Measurements from ENCODE around the gene TRIM56. TPM values are rescaled to one million over a fixed set of nuclear protein-coding genes. Genes with fewer than 3 reads are reported as not detected.
"Not testable (repeated sequence)": the region's sequence is repeated elsewhere in the genome, so short reads cannot be mapped to it uniquely, and the experiment has no call there.

TRIM56 gene
- total RNA-seq, 4 donors from 2014 or later = 9.7 to 73.0 (median 26.3) TPM

DNA sequence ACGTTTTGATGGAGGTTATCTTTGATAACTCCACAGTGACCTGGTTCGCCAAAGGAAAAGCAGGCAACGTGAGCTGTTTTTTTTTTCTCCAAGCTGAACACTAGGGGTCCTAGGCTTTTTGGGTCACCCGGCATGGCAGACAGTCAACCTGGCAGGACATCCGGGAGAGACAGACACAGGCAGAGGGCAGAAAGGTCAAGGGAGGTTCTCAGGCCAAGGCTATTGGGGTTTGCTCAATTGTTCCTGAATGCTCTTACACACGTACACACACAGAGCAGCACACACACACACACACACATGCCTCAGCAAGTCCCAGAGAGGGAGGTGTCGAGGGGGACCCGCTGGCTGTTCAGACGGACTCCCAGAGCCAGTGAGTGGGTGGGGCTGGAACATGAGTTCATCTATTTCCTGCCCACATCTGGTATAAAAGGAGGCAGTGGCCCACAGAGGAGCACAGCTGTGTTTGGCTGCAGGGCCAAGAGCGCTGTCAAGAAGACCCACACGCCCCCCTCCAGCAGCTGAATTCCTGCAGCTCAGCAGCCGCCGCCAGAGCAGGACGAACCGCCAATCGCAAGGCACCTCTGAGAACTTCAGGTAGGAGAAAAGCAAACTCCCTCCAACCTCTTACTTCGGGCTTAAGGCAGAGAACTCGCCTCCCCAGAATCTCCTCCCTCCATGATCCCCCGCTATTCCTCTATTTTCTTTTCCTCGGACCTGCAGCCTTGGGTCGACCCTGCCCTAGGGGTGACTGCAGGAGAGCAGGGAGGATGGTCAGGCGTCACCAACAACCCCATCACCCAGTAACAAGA, 41.6 kb downstream of the TRIM56 start, which contains the start of gene SERPINE1:
TSS of gene SERPINE1 (plus strand) at position 454 of the 809 bp plus-strand sequence. CDS start 1,290 bp downstream, outside the sequence.
- H3K4me1 ChIP-seq = peaks cover 0 to 23% of the 10 kb centered on the region in 2 donors
- H3K36me3 ChIP-seq = no peaks in the 10 kb centered on the region
- no peaks in the 10 kb centered on the region for H3K9me3 ChIP-seq
- peak within 1 kb of the TSS; percentile 66 to 97 for H3K27ac ChIP-seq
- peak within 1 kb of the TSS in 1 of 2 donors; percentile 18 for H3K4me3 ChIP-seq
- H3K27me3 ChIP-seq = no peaks in the 10 kb centered on the region
- peak; percentile 88 to 94 for DNase-seq
- intact Hi-C loops (cut with DNase I; ENCODE audit: low total_unique reads) = no loop called here
- peak; percentile 80 to 88 for TF ChIP-seq POLR2A (IDR thresholded peaks at IDR 0.05)
- TF ChIP-seq, protein P1, sequence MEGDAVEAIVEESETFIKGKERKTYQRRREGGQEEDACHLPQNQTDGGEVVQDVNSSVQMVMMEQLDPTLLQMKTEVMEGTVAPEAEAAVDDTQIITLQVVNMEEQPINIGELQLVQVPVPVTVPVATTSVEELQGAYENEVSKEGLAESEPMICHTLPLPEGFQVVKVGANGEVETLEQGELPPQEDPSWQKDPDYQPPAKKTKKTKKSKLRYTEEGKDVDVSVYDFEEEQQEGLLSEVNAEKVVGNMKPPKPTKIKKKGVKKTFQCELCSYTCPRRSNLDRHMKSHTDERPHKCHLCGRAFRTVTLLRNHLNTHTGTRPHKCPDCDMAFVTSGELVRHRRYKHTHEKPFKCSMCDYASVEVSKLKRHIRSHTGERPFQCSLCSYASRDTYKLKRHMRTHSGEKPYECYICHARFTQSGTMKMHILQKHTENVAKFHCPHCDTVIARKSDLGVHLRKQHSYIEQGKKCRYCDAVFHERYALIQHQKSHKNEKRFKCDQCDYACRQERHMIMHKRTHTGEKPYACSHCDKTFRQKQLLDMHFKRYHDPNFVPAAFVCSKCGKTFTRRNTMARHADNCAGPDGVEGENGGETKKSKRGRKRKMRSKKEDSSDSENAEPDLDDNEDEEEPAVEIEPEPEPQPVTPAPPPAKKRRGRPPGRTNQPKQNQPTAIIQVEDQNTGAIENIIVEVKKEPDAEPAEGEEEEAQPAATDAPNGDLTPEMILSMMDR (IDR thresholded peaks at IDR 0.05) = peak in 2 of 4 experiments; percentile 12 to 22

DNA sequence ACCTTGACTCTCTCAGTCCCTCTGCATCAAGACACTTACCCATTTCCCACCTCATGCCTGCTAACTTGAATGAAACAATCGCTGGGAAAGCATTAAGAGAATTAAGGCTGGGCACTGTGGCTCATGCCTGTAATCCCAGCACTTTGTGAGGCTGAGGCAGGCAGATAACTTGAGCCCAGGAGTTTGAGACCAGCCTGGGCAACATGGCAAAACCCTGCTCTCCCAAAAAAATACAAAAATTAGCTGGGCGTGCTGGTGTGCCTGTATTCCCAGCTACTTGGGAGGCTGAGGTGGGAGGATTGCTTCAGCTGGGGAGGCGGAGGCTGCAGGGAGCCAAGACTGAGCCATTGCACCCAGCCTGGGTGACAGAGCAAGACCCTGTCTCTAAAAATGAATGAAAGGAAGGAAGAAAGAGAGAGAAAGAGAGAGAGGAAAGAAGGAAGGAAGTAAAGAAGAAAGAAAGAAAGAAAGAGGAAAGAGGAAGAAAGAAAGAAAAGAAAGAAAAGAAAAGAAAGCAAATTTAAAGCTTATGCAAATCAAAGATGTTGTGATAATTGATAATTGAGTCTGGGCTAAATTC, 42.3 kb downstream of the TRIM56 start:
- Histone ChIP-seq H3K4me3 (peak overlapping the region in 1 of 2 donors; percentile 18), H3K27me3 (no peaks in the 10 kb centered on the region), H3K9me3 (no peaks in the 10 kb centered on the region), H3K36me3 (no peaks in the 10 kb centered on the region), H3K4me1 (peaks cover 0 to 23% of the 10 kb centered on the region in 2 donors), H3K27ac (peak overlapping the region; percentile 66 to 97)
- intact Hi-C loops (cut with DNase I; ENCODE audit: low total_unique reads) = no loop called here
- TF ChIP-seq POLR2A (IDR thresholded peaks at IDR 0.05) = no peak
- TF ChIP-seq, protein P1 (IDR thresholded peaks at IDR 0.05) = no peak
- no peak for DNase-seq

DNA sequence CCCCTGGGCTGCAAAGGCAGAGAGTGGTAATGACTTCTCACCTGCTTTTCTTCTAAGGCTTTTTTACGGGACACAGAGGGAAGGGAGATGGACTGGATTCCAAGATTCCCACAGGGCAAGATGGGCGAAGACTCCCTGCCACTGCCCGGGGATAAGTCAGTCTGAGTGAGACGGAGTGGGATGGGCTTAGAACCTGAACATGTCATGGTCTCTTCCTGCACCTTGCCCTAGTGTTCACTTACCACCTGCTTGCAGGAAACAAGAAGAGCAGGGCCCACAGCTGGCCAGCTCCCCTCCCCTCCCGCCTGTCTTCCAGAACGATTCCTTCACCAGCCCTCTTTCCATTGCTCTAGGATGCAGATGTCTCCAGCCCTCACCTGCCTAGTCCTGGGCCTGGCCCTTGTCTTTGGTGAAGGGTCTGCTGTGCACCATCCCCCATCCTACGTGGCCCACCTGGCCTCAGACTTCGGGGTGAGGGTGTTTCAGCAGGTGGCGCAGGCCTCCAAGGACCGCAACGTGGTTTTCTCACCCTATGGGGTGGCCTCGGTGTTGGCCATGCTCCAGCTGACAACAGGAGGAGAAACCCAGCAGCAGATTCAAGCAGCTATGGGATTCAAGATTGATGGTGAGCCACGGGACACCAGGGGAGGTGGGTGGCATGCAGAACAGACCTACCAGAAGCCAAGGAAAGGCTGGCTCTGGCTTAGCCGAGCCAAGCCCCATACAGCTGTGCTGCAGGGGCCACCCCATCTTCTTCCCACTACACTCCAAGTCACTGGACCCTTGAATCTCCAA, 43.0 kb downstream of the TRIM56 start:
- no peak for TF ChIP-seq POLR2A (IDR thresholded peaks at IDR 0.05)
- TF ChIP-seq, protein P1 (IDR thresholded peaks at IDR 0.05) = no peak
- intact Hi-C loops (cut with DNase I; ENCODE audit: low total_unique reads) = no loop called here
- no peaks in the 10 kb centered on the region for H3K36me3 ChIP-seq
- H3K27ac ChIP-seq = no peak overlapping the region
- no peaks in the 10 kb centered on the region for H3K9me3 ChIP-seq
- H3K27me3 ChIP-seq = no peaks in the 10 kb centered on the region
- peaks cover 0 to 23% of the 10 kb centered on the region in 2 donors for H3K4me1 ChIP-seq
- no peak overlapping the region for H3K4me3 ChIP-seq
- no peak for DNase-seq

DNA sequence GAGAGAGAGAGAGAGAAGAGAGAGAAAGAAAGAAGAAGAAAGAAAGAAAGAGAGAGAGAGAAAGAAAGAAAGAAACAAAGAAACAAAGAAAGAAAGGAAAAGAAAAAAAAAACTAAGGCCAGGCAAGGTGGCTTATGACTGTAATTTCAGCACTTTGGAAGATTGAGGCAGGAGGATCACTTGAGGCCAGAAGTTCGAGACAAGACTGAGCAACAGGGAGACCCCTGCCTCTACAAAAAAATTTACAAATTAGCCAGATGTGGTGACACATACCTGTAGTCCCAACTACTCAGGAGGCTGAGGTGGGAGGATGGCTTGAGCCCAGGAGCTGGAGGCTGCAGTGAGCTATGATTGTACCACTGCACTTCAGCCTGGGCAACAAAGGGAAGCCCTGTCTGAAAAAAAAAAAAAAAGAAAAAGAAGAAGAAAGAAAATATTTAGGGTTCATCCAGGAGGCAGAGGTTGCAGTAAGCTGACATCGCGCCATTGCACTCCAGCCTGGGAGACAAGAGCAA, 44.4 kb downstream of the TRIM56 start:
- Histone ChIP-seq H3K9me3 (no peaks in the 10 kb centered on the region), H3K36me3 (no peaks in the 10 kb centered on the region), H3K4me1 (peaks cover 0 to 16% of the 10 kb centered on the region in 2 donors), H3K27ac (no peak overlapping the region), H3K27me3 (no peaks in the 10 kb centered on the region), H3K4me3 (no peak overlapping the region)
- intact Hi-C loops (cut with DNase I; ENCODE audit: low total_unique reads) = no loop called here
- DNase-seq = no peak
- TF ChIP-seq POLR2A (IDR thresholded peaks at IDR 0.05) = no peak
- TF ChIP-seq, protein P1 (IDR thresholded peaks at IDR 0.05) = no peak

DNA sequence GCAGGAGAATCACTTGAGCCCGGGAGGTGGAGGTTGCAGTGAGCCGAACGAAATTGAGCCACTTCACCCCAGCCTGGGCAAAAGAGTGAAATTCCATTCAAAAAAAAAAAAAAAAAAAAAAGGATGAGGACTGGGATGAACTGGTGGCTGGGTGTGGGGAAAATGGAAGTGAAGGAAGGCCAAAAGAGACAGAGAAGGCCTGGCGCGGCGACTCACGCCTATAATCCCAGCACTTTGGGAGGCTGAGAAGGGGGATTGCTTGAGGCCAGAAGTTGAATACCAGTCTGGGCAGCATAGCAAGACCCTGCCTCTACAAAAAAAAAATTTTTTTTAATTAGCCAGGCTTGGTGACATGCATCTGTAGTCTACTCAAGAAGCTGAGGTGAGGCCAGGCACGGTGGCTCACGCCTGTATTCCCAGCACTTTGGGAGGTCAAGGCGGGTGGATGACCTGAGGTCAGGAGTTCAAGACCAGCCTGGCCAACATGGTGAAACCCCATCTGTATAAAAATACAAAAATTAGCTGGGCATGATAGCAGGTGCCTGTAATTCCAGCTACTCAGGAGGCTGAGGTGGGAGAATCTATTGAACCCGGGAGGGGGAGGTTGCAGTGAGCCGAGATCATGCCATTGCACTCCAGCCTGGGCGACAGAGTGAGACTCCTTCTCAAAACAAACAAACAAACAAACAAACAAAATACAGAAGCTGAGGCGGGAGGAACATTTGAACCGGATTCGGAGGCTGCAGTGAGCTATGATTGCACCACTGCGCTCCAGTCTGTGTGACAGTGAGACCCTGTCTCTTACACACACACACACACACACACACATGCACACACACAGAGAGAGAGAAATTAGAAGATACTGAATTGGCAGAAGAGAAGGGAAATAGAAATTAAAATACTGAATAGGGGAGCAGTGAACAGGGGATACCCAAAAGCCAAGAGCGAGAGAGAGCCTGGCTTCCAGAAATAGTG, 47.6 kb downstream of the TRIM56 start:
- H3K4me1 ChIP-seq; H3K27ac ChIP-seq; H3K27me3 ChIP-seq; H3K36me3 ChIP-seq; H3K4me3 ChIP-seq; intact Hi-C loops (cut with DNase I; ENCODE audit: low total_unique reads); DNase-seq; H3K9me3 ChIP-seq: not testable (repeated sequence)

Data from uterus (tissue), 4 donors.